ENCODE results near the gene CST9.

Gene CST9, protein sequence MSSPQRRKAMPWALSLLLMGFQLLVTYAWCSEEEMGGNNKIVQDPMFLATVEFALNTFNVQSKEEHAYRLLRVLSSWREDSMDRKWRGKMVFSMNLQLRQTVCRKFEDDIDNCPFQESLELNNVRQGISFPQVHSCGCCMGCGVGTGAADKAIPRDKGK

DNA sequence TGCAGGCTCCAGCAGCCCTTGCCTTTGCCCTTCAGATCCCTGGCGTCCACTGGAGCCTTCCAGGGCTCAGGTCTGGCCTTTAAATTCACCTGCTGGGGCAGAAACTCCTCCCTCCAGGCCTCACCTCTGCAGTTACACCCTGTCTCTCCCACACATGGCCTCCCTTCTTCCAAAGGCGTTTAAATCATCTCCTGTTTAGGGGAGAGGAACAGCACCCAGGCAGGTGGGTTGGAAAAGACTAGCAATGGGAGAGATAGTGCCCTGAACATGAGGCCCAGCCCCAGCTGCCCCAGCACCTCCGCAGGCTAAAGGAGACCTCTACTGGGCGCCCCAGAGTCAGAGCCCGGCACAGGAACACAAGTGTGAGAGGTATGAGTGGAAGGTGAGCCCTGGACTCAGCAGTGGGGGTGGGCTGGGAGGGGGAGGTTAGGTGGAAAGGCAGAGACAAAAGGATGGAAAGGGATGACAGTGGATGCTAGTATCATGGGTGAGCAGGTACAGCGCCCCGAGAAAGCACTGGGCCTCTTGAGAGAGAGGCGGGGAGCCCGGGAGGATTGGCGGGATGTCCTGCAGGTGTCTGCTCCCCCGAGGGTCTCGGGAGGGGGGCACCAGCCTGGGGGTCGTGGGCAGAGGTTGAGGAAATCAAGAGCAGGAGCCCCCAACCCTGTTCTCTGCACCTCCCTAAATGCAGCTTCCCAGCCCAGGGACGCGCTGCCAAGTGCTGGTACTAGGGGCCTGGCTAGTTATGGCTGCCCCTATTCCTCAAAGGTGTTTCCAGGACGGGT, at the start of gene CST9:
TSS of gene CST9 (minus strand) at position 51 of the 785 bp plus-strand sequence. CDS start 53 bp downstream, outside the sequence.
- no peak for DNase-seq (ENCODE audit: low read depth)

DNA sequence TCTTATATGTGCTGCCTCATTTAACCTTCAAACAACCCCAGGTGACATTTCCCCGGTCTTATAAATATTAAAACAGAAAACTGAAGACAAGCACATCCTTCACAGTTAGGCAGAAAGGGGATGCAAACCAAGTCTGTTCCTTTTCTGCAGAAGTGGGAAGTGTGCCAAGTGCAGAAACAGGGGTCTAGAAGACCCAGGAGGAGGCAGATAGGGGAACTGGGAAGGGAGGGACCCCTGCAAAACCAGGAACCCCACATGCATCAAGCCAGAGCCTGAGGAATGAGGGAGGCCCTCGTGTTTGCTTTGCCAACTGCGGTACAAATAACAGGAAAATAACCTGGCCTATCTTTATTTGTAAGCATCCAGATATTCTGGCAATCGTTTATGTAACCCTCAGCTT, 49.0 kb upstream of the CST9 start:
- DNase-seq (ENCODE audit: low read depth), result no peak

DNA sequence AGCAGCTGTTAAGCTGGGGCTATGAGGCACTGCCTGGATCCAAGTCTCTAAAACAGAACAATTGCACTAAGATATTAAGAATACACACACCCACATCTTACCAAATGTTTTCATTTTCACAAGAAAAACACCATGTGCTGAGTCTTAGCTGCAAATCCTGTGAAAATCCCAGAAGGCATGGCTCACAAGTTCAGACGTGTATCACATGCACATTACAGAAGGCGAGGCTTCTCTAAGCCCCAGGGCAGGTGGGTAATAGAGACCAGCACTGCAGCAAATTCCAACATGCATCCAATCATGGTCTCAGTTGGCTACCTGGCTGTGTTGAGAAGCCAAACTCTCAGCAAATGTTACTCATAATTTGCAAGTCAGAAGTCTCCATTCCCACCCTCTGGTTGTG, 48.3 kb upstream of the CST9 start:
- DNase-seq (ENCODE audit: low read depth), result no peak

DNA sequence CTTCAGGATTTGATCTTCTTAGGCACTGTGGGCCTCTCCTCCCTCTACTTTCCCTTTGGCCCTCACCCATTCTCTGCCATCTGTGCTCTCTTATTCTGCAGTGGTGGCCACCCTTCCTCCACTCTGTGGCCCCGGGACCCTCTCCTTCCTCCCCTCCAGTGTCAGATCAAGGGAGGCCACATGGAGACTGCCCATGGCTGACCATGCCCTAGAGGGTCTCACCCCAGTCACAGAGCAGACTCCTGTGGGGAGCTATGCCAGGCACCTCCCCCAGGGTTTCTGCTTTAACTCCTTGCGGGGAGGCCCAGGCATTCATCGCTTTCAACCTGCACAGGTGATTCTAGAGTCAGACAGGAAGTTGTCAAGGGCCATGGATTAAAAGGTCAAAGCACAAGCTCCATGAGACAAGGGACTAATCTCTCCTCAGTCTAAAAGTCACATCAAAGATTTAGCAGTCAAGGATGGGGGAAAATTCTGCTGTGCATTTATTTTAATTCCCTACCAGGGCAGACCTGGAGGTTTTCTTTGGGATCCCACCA, 47.8 kb upstream of the CST9 start:
- no peak for DNase-seq (ENCODE audit: low read depth)

DNA sequence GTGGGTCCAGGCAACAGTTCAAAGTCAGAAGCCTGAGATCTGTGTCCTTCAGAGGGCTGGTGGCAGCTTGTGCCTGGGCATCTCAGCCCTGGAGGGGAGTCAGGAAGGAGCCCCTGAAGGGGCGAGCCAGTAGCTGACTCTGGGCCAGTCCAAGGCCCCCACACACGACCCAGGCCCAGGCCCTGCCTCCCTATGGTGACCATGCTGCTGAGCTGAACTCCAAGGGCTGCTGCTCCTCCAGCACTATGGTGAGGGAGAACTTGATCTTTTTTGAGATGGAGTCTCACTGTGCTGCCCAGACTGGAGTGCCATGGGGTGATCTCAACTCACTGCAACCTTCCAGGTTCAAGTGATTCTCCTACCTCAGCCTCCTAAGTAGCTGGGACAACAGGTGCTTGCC, 47.2 kb upstream of the CST9 start:
- no peak for DNase-seq (ENCODE audit: low read depth)

DNA sequence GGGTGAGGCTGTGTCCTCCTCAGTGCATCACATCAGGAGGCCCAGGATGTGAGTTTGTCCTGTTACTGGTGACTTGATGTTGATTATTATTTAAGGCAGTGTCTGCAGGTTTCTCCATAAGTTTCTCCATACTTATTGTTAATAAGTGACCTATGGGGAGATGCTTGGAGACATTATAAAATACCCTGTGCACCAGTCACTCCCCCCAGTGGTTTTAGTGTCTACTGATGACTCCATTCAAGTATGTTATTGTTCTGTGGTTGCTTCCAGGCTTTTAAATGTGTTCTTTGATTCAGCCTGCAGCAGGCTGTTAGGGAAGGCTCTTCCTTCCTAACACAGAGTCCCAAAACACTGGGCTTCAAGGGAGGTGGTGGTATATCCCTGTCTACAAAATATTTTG, 46.7 kb upstream of the CST9 start:
- DNase-seq (ENCODE audit: low read depth), result peak; percentile 34

DNA sequence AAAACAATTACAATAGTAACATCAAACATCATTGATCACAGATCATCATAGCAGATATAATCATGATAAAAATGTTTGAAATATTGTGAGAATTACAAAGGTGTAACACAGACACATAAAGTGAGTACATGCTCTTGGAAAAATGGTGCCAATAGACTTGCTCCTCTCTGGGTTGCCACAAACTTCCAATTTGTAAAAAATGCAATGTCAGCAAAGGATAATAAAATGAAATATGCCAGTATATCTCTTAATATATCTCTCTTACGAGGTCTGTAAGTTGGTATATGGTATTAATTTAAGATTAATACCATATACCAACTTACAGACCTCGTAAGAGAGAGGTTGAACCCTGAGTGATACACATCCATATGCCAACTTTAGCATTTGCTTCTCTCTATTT, 45.4 kb upstream of the CST9 start:
- no peak for DNase-seq (ENCODE audit: low read depth)

DNA sequence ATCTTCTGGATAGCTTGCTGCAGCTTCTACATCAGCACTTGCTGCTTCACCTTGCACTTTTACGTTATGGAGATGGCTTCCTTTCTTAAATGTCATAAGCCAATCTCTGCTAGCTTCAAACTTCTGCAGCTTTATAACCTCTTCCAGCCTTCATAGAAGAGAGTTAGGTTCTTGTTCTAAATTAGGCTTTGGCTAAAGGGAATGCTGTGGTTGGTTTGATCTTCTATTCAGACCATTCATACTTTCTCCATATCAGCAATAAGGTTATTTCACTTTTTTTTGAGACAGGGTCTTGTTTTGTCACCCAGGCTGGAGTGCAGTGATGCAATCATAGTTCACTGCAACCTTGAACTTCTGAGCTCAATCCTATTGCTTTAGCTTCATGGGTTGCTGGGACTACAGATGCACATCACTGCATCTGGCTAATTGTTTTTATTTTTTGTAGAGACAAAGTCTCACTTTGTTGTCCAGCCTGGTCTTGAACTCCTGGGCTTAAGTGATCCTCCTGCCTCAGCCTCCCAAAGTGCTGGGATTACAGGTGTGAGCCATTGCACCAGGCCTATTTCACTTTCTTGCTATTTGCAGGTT, 44.2 kb upstream of the CST9 start:
- no peak for DNase-seq (ENCODE audit: low read depth)

DNA sequence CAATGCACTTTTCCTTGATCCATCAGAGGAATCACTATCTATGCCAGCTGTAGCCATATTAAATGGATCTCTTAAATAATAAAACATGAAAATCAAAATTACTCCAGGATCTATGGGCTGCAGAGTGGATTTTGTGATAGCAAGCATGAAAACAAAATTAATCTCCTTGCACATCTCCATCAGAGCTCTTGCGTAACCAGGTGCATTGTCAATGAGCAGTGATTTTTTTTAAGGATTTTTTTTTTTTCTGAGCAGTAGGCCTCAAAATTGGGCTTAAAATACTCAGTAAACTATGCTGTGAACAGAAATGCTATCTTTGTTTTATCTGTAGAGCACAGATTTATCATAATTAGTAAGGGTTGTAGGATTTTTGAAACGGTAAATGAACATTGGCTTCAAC, 43.5 kb upstream of the CST9 start:
- no peak for DNase-seq (ENCODE audit: low read depth)

DNA sequence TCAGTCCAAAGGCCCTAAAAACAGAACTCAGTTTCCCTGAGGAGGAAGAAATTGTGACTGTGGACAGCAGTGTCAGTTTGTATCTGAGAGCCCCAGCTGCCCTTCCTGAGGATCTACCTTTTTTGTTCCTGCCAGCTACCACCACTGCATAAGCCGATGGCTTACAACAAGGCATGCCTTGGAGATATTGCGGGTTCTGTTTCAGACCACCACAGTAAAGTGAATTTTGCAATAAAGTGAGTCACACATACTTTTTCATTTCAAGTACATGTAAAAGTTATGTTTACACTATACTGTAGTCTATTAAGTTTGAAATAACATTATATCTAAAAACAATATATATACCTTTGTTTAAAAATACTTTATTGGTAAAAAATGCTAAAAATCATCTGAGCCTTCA, 41.6 kb upstream of the CST9 start:
- peak; percentile 13 for DNase-seq (ENCODE audit: low read depth)

DNA sequence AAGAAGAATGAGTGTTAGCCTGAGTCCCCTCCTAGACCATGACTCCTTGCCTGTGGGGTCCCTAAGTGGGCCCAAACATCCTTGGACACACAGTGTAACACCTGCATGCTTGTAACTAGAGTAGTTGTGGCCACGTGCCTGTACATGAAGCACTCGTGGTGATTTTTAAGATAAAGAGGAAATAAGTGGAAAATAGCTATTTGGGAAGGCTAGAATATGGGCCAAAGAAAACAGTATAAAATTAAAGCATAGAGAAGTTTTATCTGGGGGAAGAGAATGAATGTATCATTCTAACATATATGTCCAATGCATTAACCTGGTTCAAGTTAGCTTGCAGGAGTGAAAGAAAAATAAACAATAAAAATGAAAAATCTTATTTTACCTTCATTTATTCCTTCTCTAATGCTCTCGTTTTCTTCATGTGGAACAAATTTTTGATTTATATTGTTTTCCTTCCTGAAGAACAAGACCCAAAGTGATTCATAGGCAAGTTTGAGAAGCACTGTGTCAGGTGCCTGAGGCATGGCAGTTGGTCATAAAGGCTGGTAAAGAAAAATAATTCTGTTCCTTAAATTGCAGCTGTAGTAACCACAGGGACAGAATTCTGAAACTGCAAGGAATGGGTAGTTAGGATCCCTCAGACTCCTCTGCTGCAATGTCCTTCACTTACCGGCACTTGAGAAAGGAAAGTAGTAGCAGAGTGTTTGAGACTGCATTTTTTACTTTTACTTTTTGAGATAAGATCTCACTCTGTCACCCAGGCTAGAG, 40.6 kb upstream of the CST9 start:
- DNase-seq (ENCODE audit: low read depth), result peak; percentile 28

DNA sequence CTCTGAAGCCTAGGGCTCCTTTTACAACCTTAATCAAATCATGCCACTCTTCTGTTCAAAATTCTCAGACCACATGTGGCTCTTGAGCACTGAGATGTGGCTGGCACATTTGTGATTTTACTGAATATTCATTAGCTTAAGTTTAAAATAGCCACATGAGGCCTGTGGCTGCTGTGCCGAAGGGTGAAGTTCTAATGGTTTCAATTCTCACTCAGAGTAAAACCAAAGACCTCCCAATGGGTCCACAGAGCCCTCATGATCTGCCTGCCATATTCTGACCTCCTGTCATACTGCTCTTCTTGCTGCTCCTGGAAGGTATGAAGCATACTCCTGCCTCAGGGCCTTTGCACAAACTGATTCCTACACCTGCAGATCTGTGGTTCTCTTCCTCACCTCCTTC, 39.9 kb upstream of the CST9 start:
- no peak for DNase-seq (ENCODE audit: low read depth)

DNA sequence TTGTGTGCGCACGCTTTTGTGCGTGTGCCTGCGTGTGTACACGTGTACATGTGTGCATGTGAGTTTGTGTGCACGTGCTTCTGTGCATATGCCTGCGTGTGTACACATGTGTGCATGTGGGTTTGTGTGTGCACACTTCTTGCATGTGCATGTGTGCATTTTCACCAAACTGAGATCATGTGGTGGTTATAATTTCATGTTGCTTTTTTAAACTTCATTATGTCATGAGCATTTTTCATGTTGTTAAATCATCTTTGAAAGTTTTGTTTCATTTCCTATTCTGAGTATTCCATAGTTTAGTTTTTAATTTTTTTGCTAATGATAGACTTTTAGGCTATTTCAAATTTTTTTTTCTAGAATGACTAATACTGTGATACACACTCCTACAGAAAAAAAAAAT, 38.4 kb upstream of the CST9 start:
- no peak for DNase-seq (ENCODE audit: low read depth)

DNA sequence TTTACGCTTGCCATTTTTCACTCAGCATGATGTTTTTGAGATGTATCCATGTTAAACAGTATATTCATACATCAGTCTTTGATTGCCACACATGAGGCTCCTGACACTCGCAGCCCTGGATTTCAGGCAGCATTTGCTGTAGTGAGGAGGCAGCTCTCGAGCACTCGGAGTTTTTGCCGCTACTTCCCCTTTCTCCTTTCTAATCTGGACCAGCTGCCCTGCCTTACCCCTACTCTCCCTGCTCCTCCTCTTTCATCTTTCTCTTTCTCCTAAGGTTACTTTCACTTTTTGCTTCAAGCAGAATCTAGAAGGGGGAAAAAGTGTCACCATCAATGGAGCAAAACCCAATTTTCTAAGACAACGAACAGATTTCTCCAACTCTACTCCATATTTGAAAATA, 37.9 kb upstream of the CST9 start:
- no peak for DNase-seq (ENCODE audit: low read depth)

DNA sequence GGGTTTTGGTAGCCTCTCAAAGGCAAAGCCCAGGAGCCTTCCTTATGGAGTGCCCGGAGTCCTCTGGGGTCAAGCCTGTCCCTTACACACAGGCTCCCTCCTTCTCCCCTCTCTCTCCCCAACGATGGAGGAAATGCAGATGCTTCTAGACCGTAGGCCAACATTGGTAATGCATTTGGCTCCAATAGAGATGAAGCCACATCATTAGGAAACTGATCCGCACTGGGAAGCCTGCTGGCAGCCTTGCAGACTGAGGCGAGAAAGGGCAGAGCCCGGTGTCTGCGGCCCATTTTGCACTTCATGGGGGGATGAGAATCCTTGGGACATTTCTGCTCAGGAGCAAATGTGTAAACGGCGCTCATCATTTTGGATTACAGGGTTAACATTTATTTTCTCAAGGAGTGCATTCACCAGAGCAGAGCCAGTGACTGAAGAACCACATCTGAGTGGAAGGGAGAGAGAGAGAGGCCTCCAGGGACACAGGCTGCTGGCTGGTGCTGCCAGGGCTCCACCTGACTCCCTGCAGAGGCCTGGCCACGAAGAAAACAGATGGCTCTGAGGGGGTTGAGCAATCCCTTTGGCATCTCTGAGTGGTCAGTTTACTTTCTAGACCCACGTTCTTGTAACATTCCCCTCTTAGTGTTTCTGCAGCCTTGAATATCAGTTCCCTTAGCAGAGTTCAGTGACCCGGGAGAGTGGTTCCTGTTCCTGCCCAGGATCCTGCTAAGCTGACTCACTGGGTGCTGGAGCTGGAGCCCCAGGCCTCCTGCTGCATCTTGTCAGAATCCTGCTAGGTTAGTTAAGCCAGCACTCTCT, 36.4 kb upstream of the CST9 start:
- DNase-seq (ENCODE audit: low read depth), result peak; percentile 81

DNA sequence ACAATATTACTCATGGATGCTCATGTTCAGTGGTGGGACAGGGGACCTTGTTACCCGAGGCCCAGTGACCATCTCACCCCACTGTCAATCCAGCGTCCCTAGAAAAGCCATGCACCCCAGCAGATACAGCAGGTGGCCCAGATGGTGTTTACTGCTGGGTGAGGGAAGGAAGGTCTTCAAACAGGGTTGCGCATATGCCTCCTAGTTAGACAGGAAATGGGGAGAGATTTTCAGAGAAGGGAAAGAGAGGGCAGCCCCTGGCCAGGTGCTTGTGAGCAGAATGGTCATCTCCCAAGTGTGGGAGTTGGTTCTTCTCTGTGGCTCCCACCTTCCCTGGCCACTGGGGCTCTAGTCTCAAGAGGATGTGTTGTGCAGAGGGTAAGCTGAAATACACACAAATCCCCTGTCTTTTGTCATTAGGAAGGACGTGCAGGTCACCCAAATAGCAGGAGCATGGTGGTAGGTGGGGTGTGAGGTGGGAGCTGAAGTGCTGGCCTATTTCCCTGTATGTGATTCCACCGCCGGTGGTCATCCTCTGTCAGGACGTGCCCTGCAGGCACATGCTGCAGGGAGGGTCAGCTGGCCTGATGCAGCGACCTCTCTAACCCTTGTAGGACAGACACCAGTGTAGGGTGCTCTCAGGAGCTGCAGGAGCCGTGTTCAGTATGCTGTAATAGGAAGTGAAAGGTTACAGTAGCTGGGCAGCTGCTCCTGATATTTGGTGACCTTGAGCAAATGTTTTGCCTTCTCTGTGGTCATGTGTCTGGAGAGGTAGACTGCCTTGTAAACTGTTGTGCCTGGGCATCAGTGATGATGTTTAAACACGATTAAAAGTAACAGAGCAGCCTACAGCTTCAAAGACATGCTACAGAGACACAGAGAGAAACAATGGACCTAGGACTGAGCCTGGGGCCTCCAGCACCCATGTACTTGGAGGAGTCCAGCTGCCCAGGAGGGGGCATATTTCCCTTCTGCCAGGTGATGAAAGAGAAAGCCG, 35.3 kb upstream of the CST9 start:
- DNase-seq (ENCODE audit: low read depth), result no peak

DNA sequence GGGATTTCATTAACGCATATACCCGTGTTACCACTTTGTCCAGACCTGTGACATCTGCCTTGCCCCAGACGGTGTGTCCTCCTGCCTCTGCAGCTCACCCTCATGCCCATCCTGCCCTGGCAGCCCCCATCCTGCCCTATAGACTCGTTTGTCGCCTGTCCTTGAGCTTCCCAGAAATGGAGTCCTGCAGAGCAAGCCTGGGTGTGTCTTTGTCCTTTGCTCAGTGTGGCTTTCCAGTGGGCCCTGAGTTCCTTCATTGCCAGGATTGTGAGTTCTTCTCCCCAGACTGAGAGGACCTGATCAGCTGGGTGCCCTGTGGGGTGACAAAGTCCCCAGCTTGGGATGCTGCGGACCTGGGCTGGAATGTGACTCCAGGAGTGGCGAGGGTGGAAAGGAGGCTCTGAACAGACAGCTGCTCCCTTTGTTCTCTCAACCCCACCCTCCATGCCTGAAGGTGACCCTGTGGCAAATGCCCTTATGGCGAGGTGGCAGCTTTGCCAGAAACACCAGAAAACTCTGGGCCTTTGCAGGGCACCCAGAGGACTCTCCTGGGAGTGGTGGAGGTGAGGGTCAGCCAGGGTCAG, 34.4 kb upstream of the CST9 start:
- DNase-seq (ENCODE audit: low read depth), result no peak

DNA sequence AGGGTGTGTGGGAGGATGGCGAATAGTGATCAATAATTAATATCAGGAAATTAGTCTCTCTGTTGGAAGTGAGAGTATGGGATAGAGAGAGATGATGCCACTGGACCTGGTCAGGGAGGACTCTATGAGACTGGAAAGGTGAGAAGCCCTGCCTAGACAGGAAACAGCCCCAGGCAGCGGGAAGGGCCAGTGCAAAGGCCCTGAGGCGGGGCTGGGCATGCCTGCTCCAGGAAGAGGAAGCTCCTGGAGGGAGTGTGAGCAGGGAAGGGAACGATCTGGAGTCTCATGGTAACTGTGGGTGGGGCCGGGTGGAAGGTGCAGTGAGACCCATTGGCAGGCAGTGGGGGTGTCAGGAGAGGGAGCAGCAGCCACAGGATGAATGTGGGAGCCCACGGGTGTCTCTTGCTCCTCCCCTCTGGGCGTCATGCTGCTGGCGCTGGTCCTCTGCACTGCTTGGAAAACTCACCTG, 33.8 kb upstream of the CST9 start:
- DNase-seq (ENCODE audit: low read depth), result no peak

DNA sequence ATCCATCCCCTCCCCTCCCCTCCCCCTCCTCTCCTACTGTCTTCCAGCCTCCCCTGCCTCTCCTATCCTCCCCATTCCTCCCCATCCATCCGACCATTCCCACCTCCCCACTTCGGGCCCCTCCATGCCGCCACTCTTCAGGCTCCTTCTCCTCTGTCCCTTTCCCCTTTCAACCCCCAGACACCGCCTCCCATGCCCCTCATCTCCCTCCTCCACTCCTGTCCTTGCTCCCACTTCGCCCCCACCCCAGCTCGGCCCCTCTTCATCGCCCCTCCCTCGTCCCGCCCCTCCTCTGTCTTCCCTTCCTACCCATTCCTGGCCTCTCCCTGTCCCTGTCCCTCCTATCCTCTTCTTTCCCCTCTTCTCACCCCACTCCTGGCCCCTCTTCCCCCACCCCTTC, 32.6 kb upstream of the CST9 start:
- DNase-seq (ENCODE audit: low read depth), result no peak
